ENCODE results near the gene RUNX2.

DNA sequence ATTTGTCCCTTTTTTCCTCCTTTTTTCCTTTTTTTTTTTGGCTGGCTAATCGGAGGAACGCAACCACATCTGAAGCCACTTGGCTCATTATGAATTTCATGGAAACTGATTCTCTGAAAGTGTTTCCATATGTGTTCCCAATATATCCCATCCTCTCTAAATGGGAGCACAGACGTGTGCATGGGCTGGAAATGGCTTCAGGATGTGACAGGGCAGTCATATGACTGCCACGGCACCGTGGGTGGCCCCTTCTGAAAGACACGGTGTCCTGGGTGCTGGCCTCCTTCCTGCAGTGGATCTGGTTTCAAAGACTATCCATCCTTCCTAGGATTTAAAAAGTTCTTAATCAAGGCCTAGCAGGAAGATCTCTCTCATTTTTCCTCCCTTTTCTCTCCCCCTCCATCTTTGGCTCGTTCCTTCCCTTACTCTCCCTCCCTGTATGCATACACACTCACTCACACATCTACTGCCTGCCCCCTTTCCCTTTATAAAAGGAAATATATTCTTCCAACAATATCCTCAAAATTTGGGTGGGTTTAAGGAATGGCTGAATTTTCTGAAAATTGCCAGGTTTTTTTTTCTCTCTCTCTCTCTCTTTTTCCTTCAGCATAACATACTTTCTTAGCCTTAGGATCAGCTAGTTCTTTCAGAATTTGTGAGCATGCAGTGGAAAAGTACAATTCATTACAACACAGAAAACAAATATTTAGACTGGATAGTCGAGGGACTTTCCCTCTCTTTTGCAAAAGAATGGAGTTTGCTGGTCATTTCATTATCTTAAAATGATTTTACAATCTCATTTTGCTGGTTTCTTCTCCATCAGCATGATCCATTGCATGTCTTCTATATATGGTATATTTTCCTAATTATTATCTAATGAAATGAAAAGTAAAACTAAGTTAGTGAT is 210.8 kb downstream of the RUNX2 start:
- TF ChIP-seq CTCF (IDR thresholded peaks at IDR 0.05; ENCODE audit: control extremely low read depth in 1 of 3, insufficient read depth in 1 of 3, low read depth in 1 of 3, low read length in 3 of 3): no peak
- no peak for TF ChIP-seq RAD21 (IDR thresholded peaks at IDR 0.05 in 1 of 2, conservative IDR thresholded peaks at IDR 0.05 in 1 of 2; ENCODE audit: low read depth in 2 of 2, low read length in 2 of 2)
- TF ChIP-seq CHD1 (IDR thresholded peaks at IDR 0.05; ENCODE audit: low read depth, low read length): no peak
- TF ChIP-seq RFX5 (IDR thresholded peaks at IDR 0.05; ENCODE audit: borderline replicate concordance, low read depth, low read length): no peak
- TF ChIP-seq POLR2A (IDR thresholded peaks at IDR 0.05; ENCODE audit: control extremely low read depth in 1 of 2, low read depth in 2 of 2, low read length in 2 of 2): no peak
- TF ChIP-seq TAF1 (IDR thresholded peaks at IDR 0.05; ENCODE audit: low read depth, low read length): no peak
- no peak for TF ChIP-seq CREB1 (IDR thresholded peaks at IDR 0.05)
- TF ChIP-seq POLR2AphosphoS5 (IDR thresholded peaks at IDR 0.05; ENCODE audit: low read depth, low read length): no peak
- TF ChIP-seq MAX (IDR thresholded peaks at IDR 0.05): no peak

Data from H1 (cell line).